PFSK-1 (cell line): ENCODE results near the gene GAP43.

Experiments
- FOXP2 ChIP-seq: optimal IDR thresholded peaks from 2 replicates; pipeline ENCODE3; 2011; ENCODE audit warnings: borderline replicate concordance, control low read depth, inconsistent platforms; ENCODE audit not compliant: insufficient read depth; ENCODE audit errors: extremely low read length, extremely low read depth
- POLR2AphosphoS5 ChIP-seq: IDR thresholded peaks from 2 replicates; pipeline ENCODE4 v1.6.1; 2012; ENCODE audit warnings: low read depth, mild to moderate bottlenecking, control low read depth, low read length, moderate library complexity
- REST ChIP-seq, 2 experiments: IDR thresholded peaks; 2 replicates each; pipeline versions ENCODE4 v1.6.1 to v1.8.0; 2011 to 2012; ENCODE audit warnings: low read depth in 2 of 2, low read length in 2 of 2, control low read depth in 1 of 2, inconsistent platforms in 1 of 2, mild to moderate bottlenecking in 1 of 2, moderate library complexity in 1 of 2; ENCODE audit not compliant: insufficient read depth in 1 of 2
- SIN3A ChIP-seq: IDR thresholded peaks from 2 replicates; pipeline ENCODE4 v1.6.1; 2012; ENCODE audit warnings: mild to moderate bottlenecking, low read length, moderate library complexity, borderline replicate concordance; ENCODE audit not compliant: insufficient read depth
- TAF1 ChIP-seq: IDR thresholded peaks from 2 replicates; pipeline ENCODE4 v1.6.1; 2012; ENCODE audit warnings: low read length, control low read depth, borderline replicate concordance; ENCODE audit not compliant: insufficient read depth

Gene GAP43

GRCh38 chr3:115728013-115728412 is 104.7 kb downstream of the GAP43 start:
- no peak for TF ChIP-seq SIN3A
- no peak for TF ChIP-seq FOXP2
- no peak for TF ChIP-seq POLR2AphosphoS5
- no peak for TF ChIP-seq REST (IDR thresholded peaks at IDR 0.05; ENCODE audit: insufficient read depth in 1 of 2, low read depth in 2 of 2, low read length in 2 of 2)
- no peak for TF ChIP-seq TAF1

GRCh38 chr3:115741650-115742049 is 118.3 kb downstream of the GAP43 start:
- TF ChIP-seq TAF1 = no peak
- TF ChIP-seq REST (IDR thresholded peaks at IDR 0.05; ENCODE audit: insufficient read depth in 1 of 2, low read depth in 2 of 2, low read length in 2 of 2) = no peak
- TF ChIP-seq POLR2AphosphoS5 = no peak
- TF ChIP-seq FOXP2 = no peak
- no peak for TF ChIP-seq SIN3A

GRCh38 chr3:115758076-115758763 is 134.9 kb downstream of the GAP43 start:
- no peak for TF ChIP-seq FOXP2
- TF ChIP-seq REST (IDR thresholded peaks at IDR 0.05; ENCODE audit: insufficient read depth in 1 of 2, low read depth in 2 of 2, low read length in 2 of 2) = no peak
- no peak for TF ChIP-seq SIN3A
- TF ChIP-seq POLR2AphosphoS5 = no peak
- TF ChIP-seq TAF1 = no peak

GRCh38 chr3:115760716-115761115 is 137.4 kb downstream of the GAP43 start:
- TF ChIP-seq SIN3A = no peak
- TF ChIP-seq REST (IDR thresholded peaks at IDR 0.05; ENCODE audit: insufficient read depth in 1 of 2, low read depth in 2 of 2, low read length in 2 of 2) = no peak
- no peak for TF ChIP-seq POLR2AphosphoS5
- TF ChIP-seq FOXP2 = no peak
- no peak for TF ChIP-seq TAF1

- no peak for TF ChIP-seq SIN3A
- no peak for TF ChIP-seq REST (IDR thresholded peaks at IDR 0.05; ENCODE audit: insufficient read depth in 1 of 2, low read depth in 2 of 2, low read length in 2 of 2)
- no peak for TF ChIP-seq TAF1
Measured at GRCh38 chr3:115761927-115762305, 138.6 kb downstream of the GAP43 start.
